PFSK-1 (cell line): Measurements from ENCODE around the gene MMP27.

Experiments
- FOXP2 ChIP-seq: optimal IDR thresholded peaks from 2 replicates; pipeline ENCODE3; 2011; ENCODE audit warnings: borderline replicate concordance, control low read depth, inconsistent platforms; ENCODE audit not compliant: insufficient read depth; ENCODE audit errors: extremely low read length, extremely low read depth
- TAF1 ChIP-seq: IDR thresholded peaks from 2 replicates; pipeline ENCODE4 v1.6.1; 2012; ENCODE audit warnings: low read length, control low read depth, borderline replicate concordance; ENCODE audit not compliant: insufficient read depth

DNA sequence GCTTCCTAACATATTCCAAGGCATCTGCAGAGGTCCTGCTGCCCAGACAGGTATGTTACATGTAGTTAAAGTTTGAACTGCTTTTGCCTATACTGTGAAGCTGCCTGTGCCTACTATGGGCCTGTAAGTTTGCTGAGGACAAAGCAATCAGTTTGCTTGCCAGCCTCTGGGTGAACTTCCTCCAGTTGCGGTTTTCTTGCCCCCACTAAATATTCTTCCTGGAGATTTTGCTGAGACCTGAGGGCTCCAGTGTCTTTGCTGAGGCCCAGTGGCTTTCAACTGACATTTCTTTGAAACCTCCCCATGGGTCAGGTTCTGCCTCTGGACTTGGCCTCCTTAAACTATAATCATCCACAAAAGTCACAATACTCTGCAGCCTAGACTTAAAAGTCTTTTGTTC is 50.8 kb downstream of the MMP27 start:
- no peak for TF ChIP-seq FOXP2
- no peak for TF ChIP-seq TAF1
